GM19452 (cell line): Measurements from ENCODE around the gene SORBS2.

Source experiments
- ATAC-seq: cut with Tn5 transposase; IDR thresholded peaks from one replicate; pipeline ENCODE4 v1.9.1; 2021; ENCODE audit not compliant: unreplicated experiment

Gene SORBS2

DNA sequence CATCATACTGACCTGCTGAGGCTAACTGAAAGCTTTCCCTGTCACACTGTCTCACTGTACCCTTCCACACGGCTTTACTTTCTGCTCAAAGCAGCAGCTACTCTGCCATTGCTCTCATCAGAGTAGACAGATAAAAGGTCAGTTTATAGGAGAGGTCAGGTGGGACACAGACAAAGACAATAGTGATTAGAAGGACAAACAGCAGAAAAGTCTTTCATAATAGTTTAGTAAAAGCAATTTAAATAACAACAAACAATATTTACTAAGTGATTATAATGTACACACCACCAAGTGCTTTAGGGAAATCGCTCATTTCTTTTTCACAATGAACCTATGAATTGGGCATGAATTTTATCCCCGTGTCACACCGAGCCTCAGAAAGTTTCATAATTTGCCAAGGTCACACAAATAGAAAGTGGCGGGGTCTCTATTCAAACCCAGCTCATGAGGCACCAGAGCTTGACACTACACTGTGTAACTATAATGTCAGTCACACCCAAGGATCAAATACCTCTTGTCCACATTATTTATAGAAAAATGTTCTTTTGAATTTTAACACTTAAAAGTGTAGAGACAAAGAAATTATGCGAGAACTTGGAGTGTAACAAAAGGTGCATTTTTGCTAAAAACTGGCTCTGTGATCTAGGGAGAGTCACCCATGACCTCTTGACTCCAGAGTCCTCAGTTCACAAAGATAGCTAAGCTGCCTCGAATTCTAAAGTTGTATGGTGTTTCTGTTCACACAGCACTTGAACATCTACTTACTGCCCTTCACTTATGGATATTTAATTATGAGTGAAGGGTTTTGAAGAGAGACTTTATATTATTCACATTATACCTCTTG lies 24.5 kb upstream of the SORBS2 start:
- ATAC-seq = no peak

DNA sequence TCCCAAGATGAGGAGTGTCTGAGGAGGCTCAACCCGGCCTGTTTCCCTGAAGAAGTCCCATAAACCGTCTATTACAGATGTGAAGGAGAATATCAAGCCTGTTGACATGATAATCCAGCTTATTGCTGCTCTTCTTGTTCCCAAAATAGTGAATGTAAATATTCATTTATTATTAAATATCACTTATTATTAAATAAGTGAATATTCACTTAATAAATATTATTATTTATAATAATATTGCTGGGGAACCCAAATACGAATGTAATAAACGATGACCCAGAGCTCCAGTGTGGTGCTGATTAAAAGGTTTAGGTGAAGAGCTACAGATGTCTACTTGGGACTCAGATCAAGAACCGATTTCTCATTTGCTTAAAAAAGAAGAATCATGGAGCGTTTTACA lies 23.8 kb upstream of the SORBS2 start:
- ATAC-seq = no peak

DNA sequence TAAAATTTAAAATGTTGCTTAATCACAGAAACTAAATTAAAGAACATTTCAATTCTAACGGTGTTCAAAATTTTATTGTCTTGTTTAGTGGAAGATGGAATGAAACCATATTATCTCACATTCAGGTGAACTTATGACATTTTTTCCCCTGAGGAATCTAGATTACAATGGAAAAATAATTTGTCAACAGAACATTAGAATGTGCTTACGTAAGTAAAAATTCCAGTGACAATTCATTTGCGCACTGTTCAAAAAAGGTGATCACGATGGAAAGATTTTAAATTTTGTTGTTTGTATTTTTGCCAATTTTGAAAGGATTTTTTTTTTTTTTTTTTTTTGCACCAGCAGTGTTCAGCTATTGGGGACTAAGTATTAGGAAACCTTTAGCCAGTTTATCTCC lies 23.3 kb upstream of the SORBS2 start:
- no peak for ATAC-seq

DNA sequence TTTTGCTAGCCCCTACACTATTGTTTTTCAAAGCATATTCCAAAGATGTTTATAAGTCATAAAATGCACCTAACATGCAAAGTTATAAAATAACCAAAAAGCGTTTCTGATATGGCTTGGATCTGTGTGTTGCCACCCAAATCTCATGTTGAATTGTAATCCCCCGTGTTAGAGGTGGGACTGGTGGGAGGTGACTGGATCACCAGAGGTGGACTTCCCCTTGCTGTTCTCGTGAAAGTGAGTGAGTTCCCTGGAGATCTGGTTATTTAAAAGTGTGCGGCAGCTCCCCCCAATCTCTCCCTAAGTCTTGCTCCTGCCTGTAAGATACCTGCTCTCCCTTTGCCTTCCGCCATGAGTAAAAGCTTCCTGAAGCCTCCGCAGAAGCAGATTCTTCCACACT lies 22.8 kb upstream of the SORBS2 start:
- no peak for ATAC-seq

DNA sequence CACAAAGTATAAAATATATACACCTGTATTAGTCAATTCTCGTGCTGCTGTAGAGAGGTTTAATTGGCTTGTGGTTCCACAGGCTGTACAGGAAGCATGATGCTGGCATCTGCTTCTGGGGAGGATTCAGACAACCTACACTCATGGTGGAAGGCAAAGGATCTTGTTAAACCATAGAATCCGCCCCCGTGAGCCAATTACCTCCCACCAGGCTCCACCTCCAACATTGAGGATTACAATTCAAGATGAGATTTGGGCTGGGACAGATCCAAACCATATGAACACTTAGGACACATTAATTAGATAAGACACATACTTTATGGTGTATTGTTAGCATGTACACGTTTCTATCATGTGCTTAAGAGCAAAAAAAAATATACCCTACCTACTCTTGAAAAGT lies 22.1 kb upstream of the SORBS2 start:
- no peak for ATAC-seq

DNA sequence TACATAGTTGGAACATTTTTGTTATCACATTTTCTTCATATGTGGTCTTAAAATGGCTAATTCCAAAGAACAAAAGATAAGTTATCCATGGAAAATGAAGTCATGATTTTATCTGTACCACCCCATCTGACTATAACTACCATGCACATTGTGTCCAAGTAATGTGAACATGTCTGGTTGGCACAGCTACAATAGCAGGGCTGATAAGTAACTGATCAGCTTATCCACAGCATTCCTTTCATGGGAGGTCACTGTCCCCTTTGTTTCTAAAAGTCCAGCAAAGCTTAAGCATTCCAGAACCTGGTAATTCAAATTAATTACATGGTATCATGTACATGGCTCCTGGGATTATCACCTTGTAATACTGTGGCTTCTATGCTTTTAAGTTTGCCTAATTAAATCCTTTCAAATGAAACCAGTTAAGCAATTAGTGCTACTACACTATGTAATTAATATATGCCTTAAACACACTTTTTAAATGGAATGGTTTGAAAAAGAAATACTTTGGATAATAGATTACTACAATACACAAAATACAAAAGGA lies 21.1 kb upstream of the SORBS2 start:
- ATAC-seq = no peak

DNA sequence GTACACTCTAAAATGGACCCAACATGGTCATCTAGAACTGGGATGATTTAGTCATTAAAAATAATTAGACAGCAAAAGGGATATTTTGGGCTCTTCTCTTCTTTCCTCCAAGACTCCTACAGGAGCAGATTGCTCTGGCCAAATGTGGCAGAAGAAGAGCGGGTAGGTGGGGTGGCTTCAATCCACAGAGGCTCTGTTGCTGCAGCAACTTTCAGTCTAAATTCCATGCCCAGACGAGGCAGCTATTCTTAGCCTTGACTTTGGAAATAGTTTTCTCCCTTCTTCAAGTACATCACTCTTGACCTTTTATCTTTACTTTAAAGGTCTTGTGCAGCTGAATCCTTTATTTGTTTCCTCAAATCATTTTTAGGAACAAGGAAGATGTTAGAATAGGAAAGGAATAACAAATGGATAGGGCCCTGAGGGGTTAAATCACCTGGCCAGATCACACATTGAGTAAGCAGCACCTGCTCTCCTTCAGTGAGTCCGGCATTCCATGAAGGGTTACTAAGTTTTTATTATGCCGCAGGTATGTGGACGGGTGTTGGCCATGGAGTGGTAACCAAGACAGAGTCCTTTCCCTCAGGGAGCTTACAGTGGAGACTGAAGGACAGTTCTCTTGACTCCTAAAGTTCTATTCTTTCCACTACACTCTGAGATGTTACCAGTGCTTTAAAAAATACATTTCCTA lies 19.3 kb upstream of the SORBS2 start:
- no peak for ATAC-seq

DNA sequence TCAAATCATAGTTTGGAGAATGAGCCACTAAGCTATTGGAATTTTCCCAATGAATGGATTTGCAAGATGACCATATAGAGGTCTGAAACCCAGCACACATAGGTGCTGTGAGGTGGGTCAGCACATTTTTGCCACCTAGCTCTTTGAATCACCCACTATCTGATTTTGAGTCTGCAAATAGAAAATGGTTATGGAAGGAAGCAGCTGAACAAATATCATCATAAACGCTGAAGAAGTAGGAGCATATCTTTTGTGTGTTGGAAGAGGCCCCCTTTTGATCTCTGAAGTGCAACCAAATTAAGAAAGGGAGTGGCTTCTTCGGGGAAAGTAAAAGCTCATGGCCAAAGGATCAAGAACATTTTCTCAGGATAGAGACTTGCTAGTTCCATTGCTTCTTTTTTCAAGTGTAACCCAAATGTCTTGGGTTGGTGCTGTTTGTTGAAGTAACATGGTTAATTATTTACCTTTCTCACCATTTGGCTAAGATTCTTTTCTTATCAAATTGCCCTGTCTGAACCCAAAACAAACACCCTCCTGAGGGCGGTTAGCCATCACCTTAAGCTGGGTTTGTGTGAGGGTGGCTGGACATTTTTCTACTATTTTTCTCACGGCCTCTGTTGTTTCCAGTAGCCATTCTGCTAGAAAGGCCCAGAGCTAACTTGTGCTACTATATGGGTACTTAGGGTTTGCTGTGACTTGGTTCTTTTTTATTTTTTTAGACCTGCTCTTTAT lies 18.4 kb upstream of the SORBS2 start:
- ATAC-seq = no peak

DNA sequence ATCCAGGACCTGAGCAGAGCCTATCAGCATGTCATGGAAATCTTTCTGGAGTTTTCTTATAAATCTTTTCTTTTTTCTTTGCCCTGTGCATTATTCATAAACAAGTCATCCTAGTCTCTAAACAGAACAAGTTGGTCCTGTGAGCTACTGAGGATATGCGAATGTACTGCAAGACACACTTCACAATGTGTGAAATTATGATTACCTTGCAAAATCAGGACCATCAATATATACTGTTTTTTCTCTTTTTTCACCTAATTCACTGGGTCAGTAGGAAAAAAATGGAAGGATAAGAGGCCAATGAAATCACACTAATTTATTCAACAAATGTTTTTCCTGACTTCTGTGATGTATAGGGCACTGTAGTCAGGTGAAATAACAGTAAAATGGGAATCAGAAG lies 14.4 kb upstream of the SORBS2 start:
- ATAC-seq = no peak

DNA sequence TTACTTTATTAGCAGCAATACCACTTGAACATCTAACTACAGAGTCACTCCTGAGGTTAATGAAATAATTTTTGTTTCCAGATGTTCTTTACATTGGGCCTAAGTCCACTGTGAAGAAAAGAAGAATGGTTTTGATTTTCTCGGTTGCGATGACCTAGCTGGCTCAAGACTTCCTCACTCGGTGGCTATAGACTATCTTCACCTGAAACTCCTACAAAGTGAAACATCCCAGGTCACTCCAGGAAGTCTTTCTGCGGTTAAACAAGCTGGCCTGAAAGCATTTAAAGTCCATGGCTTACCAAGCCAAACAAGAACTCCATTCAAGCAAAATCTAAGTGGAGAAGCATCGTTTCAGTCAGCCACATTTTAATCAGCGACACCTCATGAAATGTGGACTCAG lies 13.7 kb upstream of the SORBS2 start:
- ATAC-seq = no peak

DNA sequence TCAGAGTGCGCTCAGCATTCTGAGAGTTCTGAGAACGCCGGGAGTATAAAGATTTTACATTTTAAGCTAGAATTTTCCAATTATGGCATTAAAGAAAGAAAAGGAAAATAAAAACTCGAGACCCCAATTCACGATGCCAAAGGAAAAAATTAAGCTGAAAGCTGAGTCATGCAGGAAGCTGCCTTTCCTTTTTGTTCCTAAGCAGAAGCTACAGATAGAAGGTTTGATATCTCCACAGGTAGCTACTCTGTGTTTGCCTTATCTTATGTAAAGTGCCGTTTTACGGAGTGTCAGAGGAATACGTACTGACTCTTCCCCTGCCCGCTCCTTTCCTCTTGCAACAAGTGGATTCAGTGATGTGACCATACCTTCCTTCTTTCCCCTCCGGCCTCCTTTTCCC lies 10.8 kb upstream of the SORBS2 start:
- no peak for ATAC-seq

DNA sequence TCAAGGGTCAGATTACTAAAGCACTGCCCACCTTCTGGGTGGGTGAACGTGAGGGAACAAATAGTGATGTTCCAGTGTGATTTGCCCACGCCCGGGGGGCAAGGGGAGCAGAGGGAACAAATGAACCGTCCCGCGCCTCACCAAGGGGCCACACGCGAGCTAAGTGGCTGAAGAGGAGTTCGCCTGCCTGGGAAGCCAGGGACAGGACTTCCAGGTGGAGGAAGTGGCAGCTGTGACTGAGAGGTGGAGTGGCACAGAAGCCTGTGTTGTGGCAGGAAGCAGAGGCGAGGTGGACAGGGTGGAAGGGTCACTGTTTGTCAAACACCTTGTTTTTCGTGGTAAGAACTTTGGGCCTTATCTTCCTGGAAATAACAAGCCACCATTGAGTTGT lies 9.0 kb upstream of the SORBS2 start:
- ATAC-seq = no peak

DNA sequence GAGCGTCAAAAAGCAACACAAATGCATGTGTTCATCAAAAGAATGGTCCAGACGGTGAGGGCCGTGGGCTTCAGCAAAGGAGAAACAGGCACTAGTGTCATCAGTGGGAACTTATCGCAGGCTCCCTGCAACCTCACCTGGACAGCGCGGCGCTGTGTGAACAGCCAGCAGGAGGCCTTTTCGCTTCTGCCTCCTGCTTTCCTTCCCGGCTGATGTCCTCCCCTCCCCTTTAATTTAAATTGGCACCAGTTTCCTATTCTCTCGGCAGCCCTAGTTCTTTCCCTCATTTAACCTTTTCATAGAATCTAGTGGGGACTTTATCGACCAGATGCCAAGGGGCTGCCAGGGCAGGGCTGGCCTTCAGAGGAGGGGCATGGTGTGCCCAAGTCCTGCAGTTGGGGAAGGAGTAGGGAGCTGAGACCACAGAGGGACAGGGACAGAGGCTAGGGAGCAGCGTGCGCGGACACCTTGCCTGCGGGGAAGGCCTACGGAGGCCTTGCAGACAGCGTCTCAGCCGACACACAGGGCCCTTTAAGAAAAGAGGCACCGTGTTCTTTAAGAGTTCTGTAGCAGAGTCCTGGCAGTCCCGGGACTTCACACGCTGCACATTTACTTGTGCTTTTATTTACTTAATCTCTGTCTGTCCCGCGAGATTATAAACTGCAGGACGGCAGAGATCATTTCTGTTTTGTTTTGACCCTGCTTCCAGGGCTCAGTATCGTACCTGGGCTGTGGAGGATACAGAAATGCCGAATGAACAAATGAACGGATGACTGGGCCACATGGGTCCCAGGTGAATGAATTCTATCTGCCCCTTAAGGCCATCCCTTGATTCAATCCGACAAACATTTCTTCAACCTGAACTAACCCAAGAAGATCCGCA lies 8.4 kb upstream of the SORBS2 start:
- no peak for ATAC-seq

DNA sequence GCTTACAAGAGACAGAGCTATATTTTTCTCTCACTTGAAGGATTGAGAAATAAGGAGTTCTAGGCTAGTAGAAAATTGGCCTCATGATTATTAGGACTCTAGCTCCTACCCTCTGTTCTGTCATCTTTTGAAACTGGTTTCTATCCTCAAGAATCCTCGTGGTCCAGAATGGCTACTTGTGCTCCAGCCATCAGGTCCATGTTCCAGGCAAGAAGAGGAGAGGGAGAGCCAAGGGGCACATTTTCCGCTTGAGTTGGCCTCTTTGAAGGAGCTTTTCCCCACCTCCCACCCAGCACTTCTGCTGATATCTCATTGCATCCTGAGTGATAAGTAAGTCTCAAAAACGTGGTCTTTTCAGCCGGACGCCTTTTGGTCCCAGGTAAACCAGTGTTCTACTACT lies 7.2 kb upstream of the SORBS2 start:
- ATAC-seq = no peak

DNA sequence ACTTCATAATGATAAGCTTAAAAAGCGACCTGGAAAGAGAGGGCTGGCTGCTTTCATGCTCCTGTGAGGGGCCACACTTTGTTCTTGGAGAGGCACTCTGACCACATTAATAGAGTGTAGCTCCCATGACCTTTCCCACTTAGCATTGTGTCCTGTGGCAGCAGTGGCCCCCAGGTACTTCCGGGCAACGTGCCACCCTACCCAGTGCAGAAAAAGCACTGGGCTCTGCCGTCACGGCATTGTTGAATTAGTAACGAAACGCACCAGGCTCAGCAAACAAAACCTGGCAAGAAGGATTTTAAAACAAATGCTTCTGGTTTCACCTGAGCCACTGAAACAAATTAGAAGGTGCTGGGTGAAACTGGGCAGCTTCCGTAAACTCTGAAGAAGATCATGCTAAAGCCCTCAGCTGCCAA lies 5.4 kb upstream of the SORBS2 start:
- ATAC-seq = no peak

DNA sequence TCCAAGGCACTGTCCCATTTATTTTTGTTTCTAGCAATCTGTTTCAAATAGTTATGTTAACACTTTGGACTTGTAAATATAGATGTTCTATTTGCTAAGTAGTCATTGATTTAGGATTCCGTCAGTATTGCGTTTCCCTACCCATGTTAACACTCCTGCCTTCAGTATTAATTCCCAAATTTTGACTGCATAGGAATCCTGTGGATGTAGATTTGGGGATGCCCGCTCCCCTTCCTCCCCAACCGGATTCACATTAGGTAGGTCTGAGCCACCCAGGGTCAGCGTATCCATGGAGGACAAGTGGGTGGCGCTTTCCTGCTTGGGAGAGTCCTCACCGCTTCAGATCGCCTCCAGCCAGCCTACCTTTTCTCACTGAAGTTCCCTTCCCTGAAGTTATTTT lies 1.1 kb upstream of the SORBS2 start:
- ATAC-seq = no peak

DNA sequence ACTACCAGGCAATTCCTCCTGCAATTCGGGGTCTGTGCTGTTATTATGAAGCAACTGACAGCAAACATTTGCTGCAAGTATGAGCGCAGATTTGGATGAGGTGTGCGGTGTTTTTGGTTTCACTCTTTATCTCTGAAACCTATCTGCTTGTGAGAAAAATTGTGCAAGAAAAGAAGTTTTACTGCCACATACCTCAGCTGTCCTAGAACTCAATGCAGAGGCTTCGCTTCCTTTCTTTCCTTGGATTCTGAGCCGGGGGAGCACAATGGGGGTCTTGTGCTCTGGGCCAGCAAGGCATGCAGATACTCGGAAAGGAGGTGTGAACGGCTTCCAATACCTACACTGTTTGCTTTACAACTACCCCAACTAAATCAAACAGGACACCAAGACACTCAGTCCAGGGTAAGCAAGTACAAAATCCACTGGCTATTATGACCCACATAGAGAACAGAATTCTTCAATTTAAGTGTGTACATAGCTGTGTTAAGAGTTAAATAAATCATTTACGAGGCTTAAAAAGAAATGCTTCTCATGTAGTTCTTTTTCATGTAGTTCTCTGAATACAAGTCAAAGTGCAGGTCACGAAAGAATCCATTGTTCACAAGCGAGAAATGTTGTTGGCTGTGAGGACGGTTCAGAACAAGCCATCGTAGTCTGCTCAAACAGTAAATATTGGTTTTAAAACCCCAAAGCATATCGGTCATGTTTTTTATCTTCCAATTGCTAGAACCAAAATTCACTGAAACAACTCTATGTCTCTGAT lies 1.1 kb downstream of the SORBS2 start:
- ATAC-seq = no peak

DNA sequence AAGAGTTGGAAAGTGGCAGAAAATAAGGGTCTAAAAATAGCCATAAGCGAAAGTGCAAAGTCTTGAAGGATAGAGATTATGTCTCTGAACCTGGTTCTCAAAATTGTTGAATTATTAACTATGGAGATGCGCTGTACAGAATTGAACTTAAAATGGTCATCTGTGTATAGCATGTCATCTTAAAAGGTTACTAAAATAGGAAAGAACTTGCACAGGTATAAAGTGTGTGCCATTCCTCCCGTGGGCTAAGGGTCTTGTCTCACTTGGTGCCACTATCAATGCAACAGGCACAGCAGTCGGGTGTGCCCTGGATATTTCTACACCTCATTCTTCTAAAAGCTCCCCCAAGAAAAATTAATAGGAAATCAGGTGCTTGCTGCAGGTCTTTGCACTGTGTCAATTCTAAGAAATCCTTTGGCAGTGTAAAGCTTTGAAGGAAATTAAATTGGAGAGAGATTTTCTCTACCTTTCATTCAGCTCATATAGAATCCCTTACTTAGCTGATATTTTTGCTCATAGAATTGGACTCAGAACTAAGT lies 2.4 kb downstream of the SORBS2 start:
- ATAC-seq = no peak

DNA sequence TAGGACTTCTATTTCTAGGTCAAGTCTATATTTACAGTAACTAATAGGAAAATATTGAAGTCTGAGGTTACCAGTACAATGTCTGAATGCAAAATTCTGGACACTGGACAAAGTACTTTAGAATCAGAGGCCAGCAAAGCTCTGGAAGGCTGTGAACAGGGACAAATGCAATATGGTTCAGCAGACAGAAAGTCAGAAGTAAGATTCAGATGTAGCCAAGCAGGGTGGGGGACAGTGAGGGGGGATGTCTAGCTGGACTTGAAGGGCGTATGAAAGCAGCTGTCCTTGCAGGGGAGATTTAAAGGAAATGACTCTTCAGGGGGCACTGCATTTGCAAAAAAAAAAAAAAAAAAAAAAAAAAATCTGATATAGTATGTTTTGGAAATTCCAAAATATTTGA lies 2.9 kb downstream of the SORBS2 start:
- no peak for ATAC-seq

DNA sequence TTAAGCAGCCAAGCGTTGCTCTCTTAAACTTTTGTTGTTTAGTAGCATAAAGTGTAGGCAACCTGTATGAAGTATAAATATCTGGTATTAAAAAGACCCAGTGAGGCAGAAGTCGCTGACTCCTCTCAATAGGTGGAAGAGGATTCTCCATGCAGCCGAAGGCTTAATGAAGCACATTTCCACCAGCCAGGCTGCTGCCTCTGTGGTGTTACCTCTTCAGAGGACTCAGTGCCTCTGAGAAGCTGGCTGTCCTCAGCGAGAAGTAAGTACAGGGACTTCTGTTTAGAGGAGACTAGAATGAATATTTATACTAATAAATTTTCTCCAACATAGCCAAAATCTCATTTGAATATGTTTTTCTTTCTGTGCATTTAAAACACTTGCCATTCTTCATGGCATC lies 6.0 kb downstream of the SORBS2 start:
- ATAC-seq = no peak
